Activated CD8-positive, alpha-beta memory T cell treated with anti-CD3 and anti-CD28 coated beads, Interleukin-2, amount 10 ng/mL, durations not matched to agents 7 days and 5 days (primary cell): ENCODE data around the gene RAP2B. TPM values are rescaled to one million over a fixed set of nuclear protein-coding genes. Genes with fewer than 3 reads are reported as not detected.

Experiments
- ATAC-seq: fragments of 150-1000 bp; cut with Tn5 transposase; one replicate; pipeline ENCODE4 v1.10.0; 2021; ENCODE audit warnings: moderate library complexity
- CTCF ChIA-PET: fragments of 350-600 bp; sonication (Branson Sonifier 250); formaldehyde crosslinking; loops from one replicate; lab custom pipeline; 2021; ENCODE audit warnings: antibody characterized with exemption; lab: Charles Lee
- DNase-seq: peaks from one replicate; pipeline ENCODE4 v3.0.0-alpha.2; 2020
- H3K27ac Mint-ChIP-seq: one replicate; pipeline ENCODE4 v1.8.0; 2021; ENCODE audit warnings: mild to moderate bottlenecking, mixed read lengths
- H3K27me3 Mint-ChIP-seq: one replicate; pipeline ENCODE4 v1.8.0; 2021; ENCODE audit warnings: mixed read lengths
- H3K36me3 Mint-ChIP-seq: one replicate; pipeline ENCODE4 v1.8.0; 2021; ENCODE audit warnings: mild to moderate bottlenecking, mixed read lengths
- H3K4me1 Mint-ChIP-seq: one replicate; pipeline ENCODE4 v1.8.0; 2021; ENCODE audit warnings: mixed read lengths
- H3K4me3 Mint-ChIP-seq: one replicate; pipeline ENCODE4 v1.8.0; 2021; ENCODE audit warnings: mild to moderate bottlenecking, moderate library complexity, mixed read lengths
- H3K9me3 Mint-ChIP-seq: one replicate; pipeline ENCODE4 v1.8.0; 2022; ENCODE audit warnings: low read depth, mixed read lengths
- total RNA-seq, 2 experiments: library from RNA; stranded (reverse); gene quantifications; one replicate each; pipeline ENCODE4 v1.2.3, GENCODE V29; 2021

RAP2B gene
- total RNA-seq, 2 experiments from 2014 or later: 17.3 to 22.4 TPM

DNA sequence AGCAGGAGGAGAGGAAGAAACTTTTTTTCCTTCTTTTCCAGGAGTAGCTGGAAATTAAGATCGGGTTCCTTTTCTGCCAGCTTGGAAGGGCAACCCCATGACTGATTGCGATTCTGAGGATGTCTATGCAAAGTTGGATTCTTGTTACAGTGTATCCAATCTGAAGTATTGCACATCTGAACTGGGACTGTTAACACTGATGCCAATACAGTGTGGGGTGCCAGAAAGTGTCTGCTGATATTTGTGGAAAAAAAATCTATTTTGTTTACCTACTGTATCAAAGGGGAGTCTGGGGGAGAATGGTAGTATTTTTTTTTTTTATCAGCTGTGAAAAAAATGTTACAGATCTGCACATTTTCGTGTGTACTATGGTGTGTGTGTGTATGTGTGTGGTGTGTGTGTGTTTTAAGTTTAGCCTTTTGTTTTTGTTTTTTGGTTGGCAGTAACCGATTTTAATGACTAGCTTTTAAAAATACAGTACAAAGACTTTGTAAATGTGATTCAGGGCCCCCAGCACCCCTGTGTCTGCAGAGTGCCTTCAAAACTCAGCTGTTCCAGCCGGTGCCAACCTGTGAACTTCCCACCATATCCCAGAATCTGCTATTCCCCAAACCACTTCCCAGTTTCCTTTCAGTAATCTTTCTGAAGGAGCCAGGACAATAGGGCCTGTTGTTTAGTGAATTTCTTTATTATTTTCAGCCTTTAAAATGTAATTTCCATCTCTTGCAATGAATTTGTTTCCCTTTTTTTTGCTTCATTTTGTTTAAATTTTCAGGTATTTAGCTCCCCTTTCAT, 1.9 kb downstream of the RAP2B start:
- Mint-ChIP-seq H3K4me1 (peaks cover 52% of the 10 kb centered on the region), H3K27me3 (no peaks in the 10 kb centered on the region), H3K4me3 (peak overlapping the region; percentile 99), H3K36me3 (peaks cover 45% of the 10 kb centered on the region), H3K9me3 (no peaks in the 10 kb centered on the region), H3K27ac (peak overlapping the region; percentile 95)
- no peak for ATAC-seq
- CTCF ChIA-PET: interaction anchor here (0.7 to 6.5 kb wide), 10 partner anchors 53 to 464 kb away, joined by 3 to 35 read pairs (median 4); no protein-coding TSS in a partner anchor
- no peak for DNase-seq

DNA sequence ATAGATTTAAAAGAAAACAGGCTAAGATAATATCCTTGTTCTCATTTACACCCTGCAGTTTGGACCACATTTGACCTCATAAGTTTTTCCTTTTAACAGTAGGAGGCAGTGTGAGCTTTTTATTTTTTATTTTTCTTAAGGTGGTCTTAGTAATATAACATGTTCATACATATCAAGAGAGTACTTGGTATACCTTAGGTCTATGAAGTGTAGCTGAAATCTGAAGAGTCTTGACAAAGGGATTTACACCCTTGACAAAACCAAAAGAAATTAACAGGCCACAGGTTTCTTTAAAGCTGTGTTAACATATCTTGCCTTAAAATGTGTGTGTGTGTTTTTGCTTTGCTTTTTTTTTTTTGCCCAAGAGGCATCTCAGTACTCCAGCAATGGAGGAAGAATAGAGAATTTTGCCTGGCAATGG, 3.2 kb downstream of the RAP2B start:
- peak overlapping the region; percentile 63 for H3K27ac Mint-ChIP-seq
- peak overlapping the region; percentile 99 for H3K4me3 Mint-ChIP-seq
- CTCF ChIA-PET: interaction anchor here (1.0 to 6.5 kb wide), 6 partner anchors 49 to 278 kb away, joined by 3 to 35 read pairs (median 4); no protein-coding TSS in a partner anchor
- peaks cover 48% of the 10 kb centered on the region for H3K36me3 Mint-ChIP-seq
- no peaks in the 10 kb centered on the region for H3K27me3 Mint-ChIP-seq
- H3K4me1 Mint-ChIP-seq: peaks cover 47% of the 10 kb centered on the region
- ATAC-seq (no peak), DNase-seq (no peak)
- no peaks in the 10 kb centered on the region for H3K9me3 Mint-ChIP-seq

GRCh38 chr3:153166206-153166605, 4.2 kb downstream of the RAP2B start:
- Mint-ChIP-seq H3K36me3 (peaks cover 50% of the 10 kb centered on the region), H3K4me3 (peak overlapping the region; percentile 99), H3K27me3 (no peaks in the 10 kb centered on the region), H3K4me1 (peaks cover 46% of the 10 kb centered on the region), H3K9me3 (no peaks in the 10 kb centered on the region), H3K27ac (peak overlapping the region; percentile 50)
- CTCF ChIA-PET: interaction anchor here (1.2 to 2.3 kb wide), 2 partner anchors 118 to 123 kb away, joined by 3 to 5 read pairs; no protein-coding TSS in a partner anchor
- ATAC-seq (no peak), DNase-seq (no peak)

DNA sequence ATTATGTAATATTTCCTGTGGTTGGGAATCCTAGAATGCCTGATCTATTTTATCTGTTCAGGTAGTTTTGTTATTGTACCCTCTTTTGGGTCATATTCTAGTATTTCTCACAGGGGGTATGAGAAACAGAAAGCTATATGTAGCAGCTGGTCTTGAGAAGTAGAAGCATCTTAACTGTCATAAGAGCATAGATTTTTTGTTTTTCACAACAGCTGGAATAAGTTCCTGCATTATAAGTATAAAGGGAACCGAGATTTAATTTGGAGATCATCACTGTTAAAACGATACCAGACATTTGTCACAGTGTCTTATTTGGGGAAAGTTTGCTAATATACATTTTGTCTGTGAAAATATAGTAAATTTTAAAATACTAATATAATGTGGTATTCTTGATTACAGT, 4.8 kb downstream of the RAP2B start:
- Mint-ChIP-seq H3K27me3 (no peaks in the 10 kb centered on the region), H3K9me3 (no peaks in the 10 kb centered on the region), H3K36me3 (peaks cover 50% of the 10 kb centered on the region), H3K4me3 (peak overlapping the region; percentile 99), H3K4me1 (peaks cover 46% of the 10 kb centered on the region), H3K27ac (no peak overlapping the region)
- no peak for ATAC-seq
- CTCF ChIA-PET: interaction anchor here (1.2 to 2.3 kb wide), 2 partner anchors 117 to 124 kb away, joined by 3 to 5 read pairs; no protein-coding TSS in a partner anchor
- no peak for DNase-seq

DNA sequence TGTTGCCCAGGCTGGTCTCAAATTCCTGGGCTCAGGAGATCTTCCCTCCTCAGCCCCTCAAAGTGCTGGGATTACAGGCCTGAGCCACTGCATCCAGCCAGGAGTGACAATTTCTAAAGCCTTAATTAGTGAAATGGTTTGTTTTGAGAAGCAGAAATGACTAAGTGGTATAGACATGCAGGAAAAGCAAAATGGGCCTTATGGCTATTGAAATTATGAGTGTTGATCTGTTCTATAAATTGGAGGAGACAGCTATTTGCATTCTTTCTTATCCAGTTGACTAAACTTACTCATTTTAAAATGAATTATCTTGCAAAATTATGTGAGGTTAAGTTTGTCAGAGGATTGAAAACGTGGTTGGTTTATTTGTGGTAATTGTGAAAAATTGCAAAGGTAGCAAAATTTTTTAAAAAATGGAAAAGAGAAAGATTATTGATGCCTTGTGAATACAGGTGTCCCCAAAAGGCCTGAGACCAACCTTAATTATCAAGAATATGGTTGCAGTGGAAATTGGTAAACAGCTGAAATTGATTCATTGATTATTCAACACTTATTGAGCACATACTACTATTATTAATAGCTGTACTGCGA, 7.9 kb downstream of the RAP2B start:
- Mint-ChIP-seq H3K36me3 (peaks cover 29% of the 10 kb centered on the region), H3K27ac (no peak overlapping the region), H3K4me1 (peaks cover 37% of the 10 kb centered on the region), H3K27me3 (no peaks in the 10 kb centered on the region), H3K4me3 (no peak overlapping the region), H3K9me3 (no peaks in the 10 kb centered on the region)
- DNase-seq: no peak
- ATAC-seq: no peak
- CTCF ChIA-PET: interaction anchor here (1.0 kb wide), 1 partner anchor 9 kb away, joined by 3 read pairs; no protein-coding TSS in a partner anchor

GRCh38 chr3:153171256-153171655, 9.2 kb downstream of the RAP2B start:
- CTCF ChIA-PET: no interaction called here

DNA sequence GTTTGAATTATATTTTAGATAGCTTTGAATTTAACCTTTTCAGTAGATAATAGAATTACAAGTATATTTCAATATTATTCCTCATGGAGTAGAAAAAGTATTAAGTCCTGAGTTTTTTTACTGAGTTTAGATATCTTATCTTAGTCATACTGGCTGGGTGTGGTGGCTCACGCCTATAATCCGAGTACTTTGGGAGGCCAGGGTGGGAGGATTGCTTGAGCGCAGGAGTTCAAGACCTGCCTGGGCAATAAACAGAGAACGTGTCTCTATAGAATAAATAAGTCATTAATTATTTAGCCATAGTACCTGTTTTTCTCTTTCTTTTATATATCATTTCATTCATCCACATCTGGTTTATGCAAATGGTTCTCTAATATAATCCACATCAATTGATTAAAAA, 9.9 kb downstream of the RAP2B start:
- ATAC-seq: no peak
- peaks cover 3% of the 10 kb centered on the region for H3K9me3 Mint-ChIP-seq
- H3K4me3 Mint-ChIP-seq: no peak overlapping the region
- peaks cover 17% of the 10 kb centered on the region for H3K4me1 Mint-ChIP-seq
- no peaks in the 10 kb centered on the region for H3K27me3 Mint-ChIP-seq
- CTCF ChIA-PET: interaction anchor here (0.9 to 1.4 kb wide), 2 partner anchors 11 to 113 kb away, joined by 3 read pairs; no protein-coding TSS in a partner anchor
- no peak overlapping the region for H3K27ac Mint-ChIP-seq
- DNase-seq: no peak
- H3K36me3 Mint-ChIP-seq: peaks cover 23% of the 10 kb centered on the region

More at GRCh38 chr3:153171256-153171655, 9.2 kb downstream of the RAP2B start:
- H3K27me3 Mint-ChIP-seq: no peaks in the 10 kb centered on the region
- H3K9me3 Mint-ChIP-seq: peaks cover 2% of the 10 kb centered on the region
- no peak overlapping the region for H3K27ac Mint-ChIP-seq
- no peak overlapping the region for H3K4me3 Mint-ChIP-seq
- DNase-seq (no peak), ATAC-seq (no peak)
- H3K4me1 Mint-ChIP-seq: peaks cover 24% of the 10 kb centered on the region
- H3K36me3 Mint-ChIP-seq: peaks cover 26% of the 10 kb centered on the region

GRCh38 chr3:153172796-153173757, 11.1 kb downstream of the RAP2B start:
- Mint-ChIP-seq H3K27ac (peak overlapping the region; percentile 12), H3K36me3 (peaks cover 17% of the 10 kb centered on the region), H3K4me1 (peaks cover 8% of the 10 kb centered on the region)

GRCh38 chr3:153173758-153174516, 11.9 kb downstream of the RAP2B start:
- DNase-seq (no peak), ATAC-seq (no peak)
- Mint-ChIP-seq H3K4me1 (peaks cover 7% of the 10 kb centered on the region), H3K36me3 (peaks cover 19% of the 10 kb centered on the region), H3K4me3 (no peak overlapping the region), H3K9me3 (peaks cover 3% of the 10 kb centered on the region), H3K27me3 (no peaks in the 10 kb centered on the region), H3K27ac (peak overlapping the region; percentile 12)
- CTCF ChIA-PET: interaction anchor here (1.1 kb wide), 1 partner anchor 117 kb away, joined by 3 read pairs; no protein-coding TSS in a partner anchor

More at GRCh38 chr3:153172796-153173757, 11.1 kb downstream of the RAP2B start:
- Mint-ChIP-seq H3K27me3 (no peaks in the 10 kb centered on the region), H3K4me3 (no peak overlapping the region), H3K9me3 (peaks cover 3% of the 10 kb centered on the region)
- CTCF ChIA-PET: interaction anchor here (0.9 to 1.4 kb wide), 3 partner anchors 10 to 118 kb away, joined by 3 read pairs; no protein-coding TSS in a partner anchor
- DNase-seq: no peak
- ATAC-seq: no peak

DNA sequence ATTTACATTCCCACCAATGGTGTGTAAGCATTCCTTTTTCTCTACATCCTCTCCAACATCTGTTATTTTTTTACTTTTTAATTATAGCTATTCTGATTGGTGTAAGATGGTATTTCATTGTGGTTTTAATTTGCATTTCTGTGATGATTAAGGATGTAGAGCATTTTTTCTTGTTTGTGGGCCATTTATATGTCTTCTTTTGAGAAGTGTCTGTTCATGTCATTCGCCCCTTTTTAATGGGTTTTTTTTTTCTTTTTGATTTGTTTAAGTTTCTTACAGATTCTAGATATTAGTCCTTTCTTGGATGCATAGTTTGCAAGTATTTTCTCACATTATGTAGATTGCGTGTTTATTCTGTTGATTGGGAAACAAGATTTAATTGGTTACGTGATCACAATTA, 14.2 kb downstream of the RAP2B start:
- Mint-ChIP-seq H3K4me3 (no peak overlapping the region), H3K4me1 (peaks cover 3% of the 10 kb centered on the region), H3K27me3 (no peaks in the 10 kb centered on the region), H3K9me3 (peaks cover 3% of the 10 kb centered on the region), H3K27ac (no peak overlapping the region), H3K36me3 (peaks cover 13% of the 10 kb centered on the region)
- no peak for DNase-seq
- CTCF ChIA-PET: no interaction called here
- no peak for ATAC-seq

DNA sequence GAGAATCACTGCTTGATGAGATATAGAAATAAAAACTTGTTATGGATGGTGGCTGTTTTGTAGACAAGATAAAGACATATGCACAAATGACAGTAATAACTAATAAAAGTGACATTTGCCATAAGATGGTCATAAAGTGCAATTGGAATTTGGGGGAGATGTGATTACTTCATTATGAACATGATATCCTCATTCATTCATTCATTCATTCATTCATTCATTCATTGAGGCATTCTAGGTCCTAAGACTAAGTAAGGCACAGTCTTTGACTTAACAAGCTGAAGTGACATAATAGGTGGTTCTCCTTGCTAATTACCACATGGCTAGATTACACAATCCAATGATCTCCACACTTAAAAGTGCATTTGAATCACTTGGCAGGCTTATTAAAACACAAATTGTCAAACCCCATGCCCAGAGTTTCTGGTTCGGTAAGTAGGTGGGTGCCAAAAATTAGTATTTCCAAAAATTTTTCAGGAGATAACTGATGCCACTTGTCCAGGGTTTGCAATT, 18.9 kb downstream of the RAP2B start:
- ATAC-seq: no peak
- no peak overlapping the region for H3K27ac Mint-ChIP-seq

More for the DNA sequence above, 18.9 kb downstream of the RAP2B start:
- peaks cover 9% of the 10 kb centered on the region for H3K36me3 Mint-ChIP-seq
- no peaks in the 10 kb centered on the region for H3K27me3 Mint-ChIP-seq
- H3K4me1 Mint-ChIP-seq: peaks cover 6% of the 10 kb centered on the region
- no peak overlapping the region for H3K4me3 Mint-ChIP-seq
- H3K9me3 Mint-ChIP-seq: peaks cover 3% of the 10 kb centered on the region
- no peak for DNase-seq
- CTCF ChIA-PET: no interaction called here
